CD4-positive, alpha-beta T cell (primary cell): ENCODE measurements around the gene DNAH17. TPM values are rescaled to one million over a fixed set of nuclear protein-coding genes. Genes with fewer than 3 reads are reported as not detected.

Source experiments
- ATAC-seq: fragments of 200-7000 bp; cut with Tn5 transposase; one replicate; pipeline ENCODE4 v1.10.0; 2022; ENCODE audit warnings: mild to moderate bottlenecking; ENCODE audit not compliant: poor library complexity
- CTCF ChIA-PET: fragments of 350-600 bp; sonication (Branson Sonifier 250); formaldehyde crosslinking; loops from one replicate; lab custom pipeline; 2021; ENCODE audit warnings: antibody characterized with exemption, inconsistent platforms; lab: Charles Lee
- POLR2A ChIA-PET: fragments of 350-600 bp; sonication (Branson Sonifier 250); formaldehyde crosslinking; loops from one replicate; lab custom pipeline; 2021; ENCODE audit warnings: antibody characterized with exemption, inconsistent platforms; lab: Charles Lee
- DNase-seq, 14 experiments: peaks; one replicate each; pipeline ENCODE4 v3.0.0-alpha.2; 2013 to 2020; ENCODE audit warnings: mixed read lengths in 2 of 14
- H3K27ac ChIP-seq, 2 donors: one replicate each; pipeline versions ENCODE4 v1.5.1 to v1.7.0; 2013; ENCODE audit warnings: low read length in 2 of 2, low read depth in 1 of 2, mild to moderate bottlenecking in 1 of 2
- H3K27me3 ChIP-seq, 2 experiments: 1 replicate in 1 of 2; 2 replicates in 1 of 2; pipeline versions ENCODE4 v1.6.1 to v1.7.0; 2013; ENCODE audit warnings: low read length in 2 of 2, control low read depth in 1 of 2, mild to moderate bottlenecking in 1 of 2, moderate library complexity in 1 of 2; ENCODE audit not compliant: insufficient read depth in 2 of 2, control insufficient read depth in 1 of 2
- H3K36me3 ChIP-seq: one replicate; pipeline ENCODE4 v1.6.1; 2013; ENCODE audit warnings: low read length, control low read depth; ENCODE audit not compliant: insufficient read depth
- H3K4me1 ChIP-seq: one replicate; pipeline ENCODE4 v1.6.1; 2013; ENCODE audit warnings: low read length, control low read depth; ENCODE audit not compliant: insufficient read depth
- H3K4me3 ChIP-seq: one replicate; pipeline ENCODE4 v1.5.1; 2013; ENCODE audit warnings: mild to moderate bottlenecking, low read length, moderate library complexity
- H3K9me3 ChIP-seq, 2 experiments: 1 replicate in 1 of 2; 2 replicates in 1 of 2; pipeline versions ENCODE4 v1.6.1 to v1.7.0; 2013; ENCODE audit warnings: low read length in 2 of 2, mild to moderate bottlenecking in 2 of 2, control low read depth in 1 of 2, moderate library complexity in 1 of 2; ENCODE audit not compliant: control insufficient read depth in 1 of 2, insufficient read depth in 1 of 2
- H3K27ac Mint-ChIP-seq: one replicate; pipeline ENCODE4 v1.8.0; 2020; ENCODE audit warnings: mixed read lengths
- H3K27me3 Mint-ChIP-seq: one replicate; pipeline ENCODE4 v1.8.0; 2021; ENCODE audit warnings: mixed read lengths
- H3K36me3 Mint-ChIP-seq: one replicate; pipeline ENCODE4 v1.8.0; 2021; ENCODE audit warnings: low read depth, mixed read lengths
- H3K4me1 Mint-ChIP-seq: one replicate; pipeline ENCODE4 v1.8.0; 2021; ENCODE audit warnings: low read depth, mixed read lengths
- H3K4me3 Mint-ChIP-seq: one replicate; pipeline ENCODE4 v1.8.0; 2020; ENCODE audit warnings: mild to moderate bottlenecking, mixed read lengths
- H3K9me3 Mint-ChIP-seq: one replicate; pipeline ENCODE4 v1.8.0; 2020; ENCODE audit warnings: mixed read lengths
- intact Hi-C, 2 experiments: fragments of 100-400 bp; cut with DNase I in 1 of 2; cut with micrococcal nuclease in 1 of 2; formaldehyde crosslinking; loops; one replicate each; pipeline versions ENCODE4 v1.15.1 to v1.9.0; 2023 to 2025; cut with DNase I, micrococcal nuclease
- total RNA-seq, 174 experiments: library from RNA in 2 of 174; stranded (reverse) in 2 of 174; gene quantifications; one replicate each; pipeline ENCODE4 v1.2.3 and lab custom pipeline; 2021 to 2026
- TF ChIP-seq, protein P1 (sequence below): fragments of 200-600 bp; IDR thresholded peaks from one replicate; pipeline ENCODE4 v1.8.0; 2022; ENCODE audit warnings: antibody characterized with exemption, mild to moderate bottlenecking

Gene DNAH17
- total RNA-seq, 2 experiments from 2014 or later = 0.14 TPM; not detected in 1

DNA sequence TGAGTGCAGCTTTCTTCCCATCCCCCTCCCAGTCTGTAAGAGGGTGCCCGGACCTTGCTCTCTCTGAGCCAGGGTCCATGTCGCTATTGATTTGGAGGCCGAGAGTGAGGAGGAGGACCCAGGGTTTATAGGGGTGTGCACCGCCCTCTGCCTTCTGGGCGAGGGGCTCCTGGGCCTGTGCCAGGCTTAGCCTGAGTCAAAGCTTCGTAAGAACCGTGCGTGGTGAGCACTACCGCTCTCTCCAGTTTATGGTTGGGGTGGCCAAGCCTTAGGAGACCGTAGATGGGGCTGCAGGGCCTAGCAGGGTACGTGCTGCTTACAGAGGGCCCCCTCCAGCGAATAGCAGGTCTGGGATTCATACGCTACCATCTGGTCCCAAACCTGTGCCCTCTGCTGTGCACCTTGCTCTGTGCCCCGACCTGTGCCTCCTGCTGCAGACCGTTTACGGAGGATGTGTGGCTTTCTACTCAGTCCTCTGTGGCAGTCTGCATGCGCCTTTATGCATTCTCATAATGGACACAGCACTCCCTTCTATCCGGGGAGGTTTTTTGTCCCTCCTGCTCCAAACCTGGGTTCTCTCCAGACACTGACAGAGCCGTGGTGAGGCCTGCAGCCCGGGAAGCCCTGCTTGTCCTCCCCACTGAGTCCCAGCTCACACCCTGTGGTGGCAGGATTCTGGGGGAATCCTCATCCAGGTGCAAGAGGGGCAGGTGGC is 144.0 kb downstream of the DNAH17 start:
- no peaks in the 10 kb centered on the region for H3K9me3 ChIP-seq
- ChIA-PET CTCF (no interaction called here), POLR2A (no interaction called here)
- H3K4me3 Mint-ChIP-seq = no peak overlapping the region
- H3K27ac Mint-ChIP-seq = no peak overlapping the region
- no peaks in the 10 kb centered on the region for H3K4me1 Mint-ChIP-seq
- no peak overlapping the region for H3K4me3 ChIP-seq
- peaks cover 12% of the 10 kb centered on the region for H3K36me3 ChIP-seq
- DNase-seq = no peak
- TF ChIP-seq, protein P1, sequence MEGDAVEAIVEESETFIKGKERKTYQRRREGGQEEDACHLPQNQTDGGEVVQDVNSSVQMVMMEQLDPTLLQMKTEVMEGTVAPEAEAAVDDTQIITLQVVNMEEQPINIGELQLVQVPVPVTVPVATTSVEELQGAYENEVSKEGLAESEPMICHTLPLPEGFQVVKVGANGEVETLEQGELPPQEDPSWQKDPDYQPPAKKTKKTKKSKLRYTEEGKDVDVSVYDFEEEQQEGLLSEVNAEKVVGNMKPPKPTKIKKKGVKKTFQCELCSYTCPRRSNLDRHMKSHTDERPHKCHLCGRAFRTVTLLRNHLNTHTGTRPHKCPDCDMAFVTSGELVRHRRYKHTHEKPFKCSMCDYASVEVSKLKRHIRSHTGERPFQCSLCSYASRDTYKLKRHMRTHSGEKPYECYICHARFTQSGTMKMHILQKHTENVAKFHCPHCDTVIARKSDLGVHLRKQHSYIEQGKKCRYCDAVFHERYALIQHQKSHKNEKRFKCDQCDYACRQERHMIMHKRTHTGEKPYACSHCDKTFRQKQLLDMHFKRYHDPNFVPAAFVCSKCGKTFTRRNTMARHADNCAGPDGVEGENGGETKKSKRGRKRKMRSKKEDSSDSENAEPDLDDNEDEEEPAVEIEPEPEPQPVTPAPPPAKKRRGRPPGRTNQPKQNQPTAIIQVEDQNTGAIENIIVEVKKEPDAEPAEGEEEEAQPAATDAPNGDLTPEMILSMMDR = no peak
- ATAC-seq = no peak
- H3K36me3 Mint-ChIP-seq = peaks cover 20% of the 10 kb centered on the region
- no peaks in the 10 kb centered on the region for H3K4me1 ChIP-seq
- intact Hi-C loops = no loop called here
- no peaks in the 10 kb centered on the region for H3K27me3 Mint-ChIP-seq
- no peaks in the 10 kb centered on the region for H3K27me3 ChIP-seq
- H3K9me3 Mint-ChIP-seq = no peaks in the 10 kb centered on the region
- no peak overlapping the region for H3K27ac ChIP-seq

- Histone ChIP-seq H3K9me3 (no peaks in the 10 kb centered on the region), H3K4me1 (no peaks in the 10 kb centered on the region), H3K36me3 (peaks cover 14% of the 10 kb centered on the region), H3K27me3 (no peaks in the 10 kb centered on the region), H3K4me3 (no peak overlapping the region), H3K27ac (no peak overlapping the region)
- Mint-ChIP-seq H3K27me3 (no peaks in the 10 kb centered on the region), H3K4me1 (no peaks in the 10 kb centered on the region), H3K9me3 (no peaks in the 10 kb centered on the region), H3K4me3 (no peak overlapping the region), H3K27ac (no peak overlapping the region), H3K36me3 (peaks cover 21% of the 10 kb centered on the region)
- ATAC-seq (no peak), DNase-seq (no peak)
- ChIA-PET POLR2A (no interaction called here), CTCF (no interaction called here)
- TF ChIP-seq, protein P1 = no peak
- intact Hi-C loops = no loop called here
Measured at GRCh38 chr17:78432226-78433012, 144.8 kb downstream of the DNAH17 start.

DNA sequence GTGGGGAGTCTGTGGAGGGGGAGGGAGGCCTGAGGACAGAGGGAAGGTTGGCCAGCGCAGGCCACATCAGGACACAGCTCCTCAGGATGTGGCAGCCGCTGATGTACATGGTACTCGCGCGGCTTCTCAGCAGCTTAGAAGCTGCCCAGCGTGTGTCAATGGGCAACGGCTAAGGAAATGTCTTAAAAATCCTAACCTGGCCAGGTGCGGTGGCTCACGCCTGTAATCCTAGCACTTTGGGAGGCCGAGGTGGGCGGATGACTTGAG is 145.6 kb downstream of the DNAH17 start:
- ChIA-PET POLR2A (no interaction called here), CTCF (no interaction called here)
- no peak overlapping the region for H3K4me3 ChIP-seq
- H3K27me3 ChIP-seq = no peaks in the 10 kb centered on the region
- peaks cover 22% of the 10 kb centered on the region for H3K36me3 ChIP-seq
- no peaks in the 10 kb centered on the region for H3K9me3 ChIP-seq
- DNase-seq = no peak
- ATAC-seq = no peak
- Mint-ChIP-seq H3K4me1 (no peaks in the 10 kb centered on the region), H3K27me3 (no peaks in the 10 kb centered on the region), H3K4me3 (no peak overlapping the region), H3K36me3 (peaks cover 28% of the 10 kb centered on the region), H3K9me3 (no peaks in the 10 kb centered on the region), H3K27ac (no peak overlapping the region)
- intact Hi-C loops = no loop called here
- TF ChIP-seq, protein P1 = no peak
- no peak overlapping the region for H3K27ac ChIP-seq
- no peaks in the 10 kb centered on the region for H3K4me1 ChIP-seq
